ENCODE results near the gene GALNS. TPM values are rescaled to one million over a fixed set of nuclear protein-coding genes. Genes with fewer than 3 reads are reported as not detected.

Gene GALNS
- total RNA-seq, 4 donors from 2014 or later: 31.1 to 134 (median 43.3) TPM

DNA sequence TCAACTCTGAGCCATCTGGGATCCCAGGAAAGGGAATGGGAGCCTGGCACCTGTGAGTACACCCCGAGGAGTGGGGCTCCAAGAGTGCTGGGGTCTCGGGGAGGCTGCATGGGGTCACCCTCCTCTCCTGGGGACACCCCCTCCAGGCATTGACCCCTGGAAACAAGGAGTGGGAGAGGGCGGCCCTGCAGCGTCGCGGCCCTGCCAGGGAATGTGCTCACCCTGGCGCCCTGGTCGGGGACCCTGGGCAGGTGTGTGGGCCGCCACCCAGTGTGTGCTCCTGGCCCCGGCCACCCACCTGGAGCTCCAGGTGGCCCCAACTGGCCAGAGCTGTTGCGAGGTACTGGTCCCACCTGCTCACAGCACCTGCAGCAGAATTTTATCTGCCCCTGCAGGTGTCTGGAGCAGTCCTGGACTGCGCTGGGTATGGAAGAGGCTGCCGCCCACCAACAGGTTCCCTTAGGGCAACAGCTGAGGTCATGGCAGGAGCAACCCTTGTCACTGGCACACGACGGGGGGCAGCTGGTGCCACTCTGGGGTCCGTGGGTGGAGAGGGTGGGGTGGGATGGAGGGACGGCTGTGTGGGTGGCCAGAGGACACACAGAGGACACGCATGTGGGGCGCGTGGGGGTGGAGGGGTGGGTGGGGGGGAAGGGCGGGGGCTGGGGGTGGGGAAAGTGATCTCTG is 15.1 kb upstream of the GALNS start:
- Histone ChIP-seq H3K4me3 (no peak overlapping the region), H3K4me1 (peaks cover 5% of the 10 kb centered on the region), H3K9me3 (no peaks in the 10 kb centered on the region), H3K36me3 (no peaks in the 10 kb centered on the region), H3K27me3 (peaks cover 15% of the 10 kb centered on the region), H3K27ac (no peak overlapping the region)
- TF ChIP-seq POLR2A (IDR thresholded peaks at IDR 0.05): no peak
- TF ChIP-seq EP300 (IDR thresholded peaks at IDR 0.05): no peak
- no peak for TF ChIP-seq POLR2AphosphoS5 (IDR thresholded peaks at IDR 0.05)
- TF ChIP-seq, protein P1, sequence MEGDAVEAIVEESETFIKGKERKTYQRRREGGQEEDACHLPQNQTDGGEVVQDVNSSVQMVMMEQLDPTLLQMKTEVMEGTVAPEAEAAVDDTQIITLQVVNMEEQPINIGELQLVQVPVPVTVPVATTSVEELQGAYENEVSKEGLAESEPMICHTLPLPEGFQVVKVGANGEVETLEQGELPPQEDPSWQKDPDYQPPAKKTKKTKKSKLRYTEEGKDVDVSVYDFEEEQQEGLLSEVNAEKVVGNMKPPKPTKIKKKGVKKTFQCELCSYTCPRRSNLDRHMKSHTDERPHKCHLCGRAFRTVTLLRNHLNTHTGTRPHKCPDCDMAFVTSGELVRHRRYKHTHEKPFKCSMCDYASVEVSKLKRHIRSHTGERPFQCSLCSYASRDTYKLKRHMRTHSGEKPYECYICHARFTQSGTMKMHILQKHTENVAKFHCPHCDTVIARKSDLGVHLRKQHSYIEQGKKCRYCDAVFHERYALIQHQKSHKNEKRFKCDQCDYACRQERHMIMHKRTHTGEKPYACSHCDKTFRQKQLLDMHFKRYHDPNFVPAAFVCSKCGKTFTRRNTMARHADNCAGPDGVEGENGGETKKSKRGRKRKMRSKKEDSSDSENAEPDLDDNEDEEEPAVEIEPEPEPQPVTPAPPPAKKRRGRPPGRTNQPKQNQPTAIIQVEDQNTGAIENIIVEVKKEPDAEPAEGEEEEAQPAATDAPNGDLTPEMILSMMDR (IDR thresholded peaks at IDR 0.05): no peak
- 81% methylated on average over 12 of the region's 21 CpGs for WGBS
- no peak for DNase-seq (ENCODE audit: low spot score in 2 of 2)

DNA sequence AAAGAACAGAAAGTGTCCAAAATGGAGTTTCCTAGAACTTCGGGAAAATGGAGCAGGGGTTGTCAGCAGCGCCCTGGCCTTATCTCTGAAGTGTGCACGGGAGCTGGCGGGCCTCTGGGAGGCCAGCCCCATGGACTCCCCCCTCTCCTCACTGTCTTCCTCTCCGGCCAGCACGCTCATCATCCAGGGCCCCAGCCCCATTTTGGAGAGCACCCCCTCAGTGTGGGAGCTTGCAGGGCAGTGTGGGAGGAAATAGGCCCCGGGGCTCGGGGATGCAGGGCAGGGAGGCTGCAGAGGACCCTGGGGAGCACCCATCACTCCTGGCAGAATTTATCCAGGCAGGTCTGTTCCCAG is 14.6 kb upstream of the GALNS start:
- Histone ChIP-seq H3K36me3 (no peaks in the 10 kb centered on the region), H3K9me3 (no peaks in the 10 kb centered on the region), H3K27me3 (peaks cover 15% of the 10 kb centered on the region), H3K4me1 (peaks cover 5% of the 10 kb centered on the region), H3K4me3 (peak overlapping the region; percentile 13), H3K27ac (no peak overlapping the region)
- 61% methylated on average over 6 of the region's 8 CpGs for WGBS
- TF ChIP-seq, protein P1 (IDR thresholded peaks at IDR 0.05): no peak
- no peak for TF ChIP-seq POLR2A (IDR thresholded peaks at IDR 0.05)
- no peak for TF ChIP-seq EP300 (IDR thresholded peaks at IDR 0.05)
- no peak for TF ChIP-seq POLR2AphosphoS5 (IDR thresholded peaks at IDR 0.05)
- DNase-seq (ENCODE audit: low spot score in 2 of 2): no peak

DNA sequence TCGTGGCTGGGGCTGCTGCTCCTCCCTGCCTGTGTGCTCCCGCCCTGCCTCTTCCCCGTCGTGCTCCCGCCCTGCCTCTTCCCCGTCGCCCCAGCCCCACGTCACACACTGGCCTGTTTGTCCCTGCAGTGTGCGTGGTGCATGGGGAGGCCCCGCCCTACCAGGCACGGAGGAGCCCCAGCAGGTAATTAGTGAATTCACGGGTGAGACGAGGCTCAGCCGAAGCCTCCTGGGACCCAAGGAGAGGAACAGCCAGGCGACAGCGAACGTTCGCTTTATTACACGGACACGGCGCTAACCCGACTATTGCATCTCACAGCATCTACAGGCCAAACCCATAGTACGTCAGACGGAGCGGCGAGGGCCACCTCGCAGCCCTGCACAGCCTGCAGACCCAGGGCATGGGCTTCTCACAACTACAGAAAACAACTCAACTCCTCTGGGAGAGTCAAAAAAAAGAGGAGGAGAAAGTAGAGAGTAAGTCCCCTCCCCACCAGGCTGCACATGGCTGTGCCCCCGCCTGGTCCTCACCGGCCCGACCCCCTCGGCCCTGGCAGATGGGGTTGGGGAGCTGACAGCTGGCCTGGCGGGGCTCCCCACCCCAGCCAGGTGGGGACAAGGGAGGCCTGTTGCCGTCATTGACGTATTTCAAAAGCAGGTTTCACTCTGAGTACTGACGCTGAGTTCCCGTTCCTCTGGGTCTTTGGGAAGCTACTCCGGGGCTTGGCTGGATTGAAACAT is 14.0 kb upstream of the GALNS start:
- Histone ChIP-seq H3K27ac (no peak overlapping the region), H3K9me3 (no peaks in the 10 kb centered on the region), H3K4me1 (peaks cover 5% of the 10 kb centered on the region), H3K4me3 (peak overlapping the region; percentile 13), H3K36me3 (no peaks in the 10 kb centered on the region), H3K27me3 (peaks cover 15% of the 10 kb centered on the region)
- no peak for TF ChIP-seq EP300 (IDR thresholded peaks at IDR 0.05)
- 48% methylated on average over 34 of the region's 37 CpGs for WGBS
- no peak for DNase-seq (ENCODE audit: low spot score in 2 of 2)

DNA sequence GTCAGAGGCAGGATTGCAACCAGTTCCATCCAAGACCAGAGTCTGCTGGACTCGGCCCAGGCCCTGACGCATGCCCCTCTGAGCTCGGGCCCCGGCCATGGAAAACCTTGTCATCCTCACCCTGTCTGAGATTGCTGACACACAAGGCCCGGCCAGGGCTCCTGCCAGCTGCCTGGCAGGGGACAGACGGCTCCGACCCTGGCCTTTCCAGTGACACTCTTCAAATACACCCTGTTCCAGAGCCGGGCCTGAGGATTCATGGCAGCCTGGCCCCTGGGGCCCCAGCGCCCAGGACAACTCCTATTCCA is 12.9 kb upstream of the GALNS start:
- Histone ChIP-seq H3K27ac (no peak overlapping the region), H3K27me3 (peaks cover 15% of the 10 kb centered on the region), H3K36me3 (no peaks in the 10 kb centered on the region), H3K4me1 (peaks cover 5% of the 10 kb centered on the region), H3K4me3 (no peak overlapping the region), H3K9me3 (no peaks in the 10 kb centered on the region)
- 90% methylated on average over 8 of the region's 9 CpGs for WGBS
- TF ChIP-seq EP300 (IDR thresholded peaks at IDR 0.05) (no peak), POLR2A (IDR thresholded peaks at IDR 0.05) (no peak)
- DNase-seq (ENCODE audit: low spot score in 2 of 2): no peak

DNA sequence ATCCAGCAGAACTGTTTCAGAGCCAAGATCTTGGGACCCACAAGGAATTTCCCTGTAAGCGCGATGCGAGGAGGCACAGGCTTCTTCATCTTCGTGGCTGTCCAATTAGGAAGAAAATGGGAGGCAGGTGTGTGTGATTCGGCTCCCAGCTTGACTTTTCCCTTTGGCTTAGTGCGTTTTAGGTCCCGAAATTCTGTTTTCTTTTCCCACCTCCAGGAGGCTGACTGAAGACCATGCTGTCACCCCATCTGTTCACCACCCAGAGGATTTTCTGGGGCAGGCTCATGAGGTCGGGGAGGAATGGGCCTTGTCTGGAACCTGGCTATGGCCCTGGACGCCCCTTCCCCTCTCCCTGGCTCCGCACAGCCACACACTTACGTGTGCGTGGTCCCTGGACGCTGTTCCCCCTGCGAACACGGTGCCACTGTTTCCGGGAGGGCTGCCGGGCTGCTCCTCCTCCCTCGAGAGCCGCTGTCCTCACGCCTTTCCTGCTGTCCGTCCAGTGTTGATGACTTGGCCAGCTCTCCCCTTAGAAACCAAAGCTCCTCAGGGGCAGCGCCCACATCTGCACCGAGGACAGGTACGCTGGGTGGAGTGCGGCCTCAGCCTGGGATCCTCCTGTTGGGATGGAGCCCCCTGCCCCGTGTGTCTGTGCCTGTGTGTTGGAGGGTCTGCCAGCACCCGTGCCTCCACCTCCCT is 12.4 kb upstream of the GALNS start:
- Histone ChIP-seq H3K9me3 (no peaks in the 10 kb centered on the region), H3K4me3 (no peak overlapping the region), H3K36me3 (no peaks in the 10 kb centered on the region), H3K27ac (no peak overlapping the region), H3K27me3 (peaks cover 15% of the 10 kb centered on the region), H3K4me1 (peaks cover 5% of the 10 kb centered on the region)
- WGBS: 85% methylated on average over 27 of the region's 27 CpGs
- DNase-seq (ENCODE audit: low spot score in 2 of 2): no peak
- TF ChIP-seq, protein P1 (IDR thresholded peaks at IDR 0.05): no peak

DNA sequence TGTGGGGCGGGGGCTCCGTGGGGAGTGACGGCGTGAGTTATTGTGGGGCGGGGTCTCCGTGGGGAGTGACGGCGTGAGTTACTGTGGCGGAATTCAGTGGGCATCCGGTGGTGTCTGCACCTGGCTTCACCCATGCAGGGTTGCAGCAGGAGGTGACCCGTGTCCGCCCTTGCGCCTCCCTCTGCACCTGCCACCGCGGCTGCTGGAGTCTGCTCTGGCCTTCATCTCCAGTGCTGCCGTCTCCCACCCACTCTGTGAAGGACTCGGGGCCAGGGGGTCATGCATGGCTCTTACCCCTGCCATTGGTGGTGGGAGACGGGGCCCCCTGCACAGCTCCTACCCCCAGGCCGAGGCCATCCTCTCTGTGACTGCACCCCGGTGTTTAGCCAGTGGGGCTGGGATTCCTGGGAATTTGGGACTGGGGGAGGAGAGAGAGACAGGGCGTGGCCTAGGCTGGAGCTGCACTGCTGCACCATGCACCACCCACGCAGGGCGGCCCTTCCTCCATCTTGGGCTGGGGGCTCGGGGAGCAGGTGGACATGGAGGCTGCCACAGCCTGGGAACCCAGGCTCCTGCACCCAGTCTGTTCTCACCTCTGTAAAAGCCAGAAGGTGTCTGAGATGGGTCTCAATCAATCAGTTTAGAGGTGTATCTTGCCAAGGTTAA is 11.0 kb upstream of the GALNS start:
- WGBS: 80% methylated on average over 13 of the region's 24 CpGs
- Histone ChIP-seq H3K27me3 (peaks cover 15% of the 10 kb centered on the region), H3K4me3 (no peak overlapping the region), H3K36me3 (peaks cover 7% of the 10 kb centered on the region), H3K9me3 (no peaks in the 10 kb centered on the region), H3K4me1 (peaks cover 5% of the 10 kb centered on the region), H3K27ac (no peak overlapping the region)
- no peak for TF ChIP-seq POLR2AphosphoS5 (IDR thresholded peaks at IDR 0.05)
- no peak for TF ChIP-seq EP300 (IDR thresholded peaks at IDR 0.05)
- no peak for TF ChIP-seq POLR2A (IDR thresholded peaks at IDR 0.05)
- DNase-seq (ENCODE audit: low spot score in 2 of 2): no peak
